ENCODE data around the gene LIPA.
A peak's percentile ranks its signal among the peaks of the same experiment; 100 is the strongest.
"Not testable (repeated sequence)": the region's sequence is repeated elsewhere in the genome, so short reads cannot be mapped to it uniquely, and the experiment has no call there.

The LIPA gene

DNA sequence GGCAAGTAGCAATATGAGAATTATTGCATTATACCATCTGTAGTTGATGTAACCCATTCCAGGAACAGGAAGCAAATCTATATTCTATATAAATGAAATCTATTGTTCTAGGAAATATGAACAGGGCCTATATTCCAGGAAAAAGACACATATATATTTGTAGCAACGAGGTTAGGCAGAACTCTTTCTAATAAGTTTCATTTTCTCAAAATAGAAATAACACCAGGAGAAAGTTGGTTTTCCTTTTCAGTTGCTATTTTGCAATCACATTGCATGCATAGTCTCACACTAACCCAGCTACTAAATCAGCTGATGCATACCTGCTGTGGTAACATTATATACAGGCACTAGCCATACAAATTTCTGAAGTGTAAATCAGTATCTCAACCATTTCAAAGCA, 44.0 kb upstream of the LIPA start:
- no peak overlapping the region for H3K4me3 ChIP-seq (ENCODE audit: control insufficient read depth, low read depth, low read length)

GRCh38 chr10:89294721-89295239, 43.2 kb upstream of the LIPA start:
- H3K4me3 ChIP-seq (ENCODE audit: control insufficient read depth, low read depth, low read length): no peak overlapping the region
- TF ChIP-seq, protein P1, sequence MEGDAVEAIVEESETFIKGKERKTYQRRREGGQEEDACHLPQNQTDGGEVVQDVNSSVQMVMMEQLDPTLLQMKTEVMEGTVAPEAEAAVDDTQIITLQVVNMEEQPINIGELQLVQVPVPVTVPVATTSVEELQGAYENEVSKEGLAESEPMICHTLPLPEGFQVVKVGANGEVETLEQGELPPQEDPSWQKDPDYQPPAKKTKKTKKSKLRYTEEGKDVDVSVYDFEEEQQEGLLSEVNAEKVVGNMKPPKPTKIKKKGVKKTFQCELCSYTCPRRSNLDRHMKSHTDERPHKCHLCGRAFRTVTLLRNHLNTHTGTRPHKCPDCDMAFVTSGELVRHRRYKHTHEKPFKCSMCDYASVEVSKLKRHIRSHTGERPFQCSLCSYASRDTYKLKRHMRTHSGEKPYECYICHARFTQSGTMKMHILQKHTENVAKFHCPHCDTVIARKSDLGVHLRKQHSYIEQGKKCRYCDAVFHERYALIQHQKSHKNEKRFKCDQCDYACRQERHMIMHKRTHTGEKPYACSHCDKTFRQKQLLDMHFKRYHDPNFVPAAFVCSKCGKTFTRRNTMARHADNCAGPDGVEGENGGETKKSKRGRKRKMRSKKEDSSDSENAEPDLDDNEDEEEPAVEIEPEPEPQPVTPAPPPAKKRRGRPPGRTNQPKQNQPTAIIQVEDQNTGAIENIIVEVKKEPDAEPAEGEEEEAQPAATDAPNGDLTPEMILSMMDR (conservative IDR thresholded peaks at IDR 0.05; ENCODE audit: control insufficient read depth, insufficient read depth, low read depth, low read length): no peak
- no peak for DNase-seq (ENCODE audit: low read depth)

More for the DNA sequence above, 44.0 kb upstream of the LIPA start:
- TF ChIP-seq, protein P1 (conservative IDR thresholded peaks at IDR 0.05; ENCODE audit: control insufficient read depth, insufficient read depth, low read depth, low read length): no peak
- DNase-seq (ENCODE audit: low read depth): peak; percentile 65

DNA sequence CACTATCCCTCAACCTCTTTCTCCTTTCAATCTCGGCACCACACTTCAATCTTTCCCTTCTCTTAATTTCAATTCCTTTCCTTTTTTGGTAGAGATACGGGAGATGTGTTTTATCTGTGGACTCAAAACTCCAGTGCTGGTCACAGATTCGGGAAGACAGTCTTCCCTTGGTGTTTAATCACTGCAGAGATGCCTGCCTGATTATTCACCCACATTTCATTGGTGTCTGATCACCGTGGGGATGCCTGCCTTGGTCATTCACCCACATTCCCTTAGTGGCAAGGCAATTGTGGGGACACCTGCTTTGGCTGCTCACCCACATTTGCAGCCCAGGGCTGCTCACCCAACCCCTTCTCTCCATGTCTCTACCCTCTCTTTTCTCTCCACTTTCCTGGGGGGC, 33.7 kb upstream of the LIPA start:
- not testable (repeated sequence) for H3K4me3 ChIP-seq (ENCODE audit: control insufficient read depth, low read depth, low read length)
- DNase-seq (ENCODE audit: low read depth): peak; percentile 32

DNA sequence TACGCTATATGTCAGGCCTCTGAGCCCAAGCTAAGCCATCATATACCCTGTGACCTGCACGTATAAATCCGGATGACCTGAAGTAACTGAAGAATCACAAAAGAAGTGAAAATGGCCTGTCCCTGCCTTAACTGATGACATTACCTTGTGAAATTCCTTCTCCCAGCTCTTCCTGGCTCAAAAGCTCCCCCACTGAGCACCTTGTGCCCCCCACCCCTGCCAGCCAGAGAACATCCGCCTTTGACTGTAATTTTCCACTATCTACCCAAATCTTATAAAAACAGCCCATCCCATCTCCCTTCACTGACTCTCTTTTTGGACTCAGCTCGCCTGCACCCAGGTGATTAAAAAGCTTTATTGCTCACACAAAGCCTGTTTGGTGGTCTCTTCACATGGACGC, 33.1 kb upstream of the LIPA start:
- H3K4me3 ChIP-seq (ENCODE audit: control insufficient read depth, low read depth, low read length); DNase-seq (ENCODE audit: low read depth): not testable (repeated sequence)

- peak; percentile 95 for DNase-seq (ENCODE audit: low read depth)
Observed at GRCh38 chr10:89283936-89284475, 32.4 kb upstream of the LIPA start.

GRCh38 chr10:89283025-89283935, 31.7 kb upstream of the LIPA start:
- peak overlapping the region; percentile 23 for H3K4me3 ChIP-seq (ENCODE audit: control insufficient read depth, low read depth, low read length)
- DNase-seq (ENCODE audit: low read depth): peak; percentile 70
- TF ChIP-seq, protein P1 (conservative IDR thresholded peaks at IDR 0.05; ENCODE audit: control insufficient read depth, insufficient read depth, low read depth, low read length): no peak

More at GRCh38 chr10:89283936-89284475, 32.4 kb upstream of the LIPA start:
- TF ChIP-seq, protein P1 (conservative IDR thresholded peaks at IDR 0.05; ENCODE audit: control insufficient read depth, insufficient read depth, low read depth, low read length): no peak
- peak overlapping the region; percentile 23 for H3K4me3 ChIP-seq (ENCODE audit: control insufficient read depth, low read depth, low read length)

- peak; percentile 21 for DNase-seq (ENCODE audit: low read depth)
- TF ChIP-seq, protein P1 (conservative IDR thresholded peaks at IDR 0.05; ENCODE audit: control insufficient read depth, insufficient read depth, low read depth, low read length): no peak
- no peak overlapping the region for H3K4me3 ChIP-seq (ENCODE audit: control insufficient read depth, low read depth, low read length)
Observed at GRCh38 chr10:89281606-89282395, 30.2 kb upstream of the LIPA start.

All from fibroblast of mammary gland (primary cell).